HG03175 (cell line): Measurements from ENCODE around the gene SCART1.
"Not testable (repeated sequence)": the region's sequence is repeated elsewhere in the genome, so short reads cannot be mapped to it uniquely, and the experiment has no call there.

ENCODE experiments used
- ATAC-seq: cut with Tn5 transposase; IDR thresholded peaks from one replicate; pipeline ENCODE4 v1.9.1; 2021; ENCODE audit warnings: mild to moderate bottlenecking, moderate library complexity; ENCODE audit not compliant: unreplicated experiment

SCART1 gene

GRCh38 chr10:133469205-133469604 lies 15.5 kb downstream of the SCART1 start:
- not testable (repeated sequence) for ATAC-seq

GRCh38 chr10:133471300-133472109 lies 17.8 kb downstream of the SCART1 start:
- no peak for ATAC-seq

- no peak for ATAC-seq
Observed at GRCh38 chr10:133473270-133473669, 19.5 kb downstream of the SCART1 start.

GRCh38 chr10:133474027-133474426 lies 20.3 kb downstream of the SCART1 start:
- no peak for ATAC-seq

- no peak for ATAC-seq
Observed at GRCh38 chr10:133474665-133475424, 21.1 kb downstream of the SCART1 start.

GRCh38 chr10:133475425-133475734 lies 21.6 kb downstream of the SCART1 start:
- ATAC-seq, result no peak

- ATAC-seq, result no peak
Observed at GRCh38 chr10:133475821-133476640, 22.3 kb downstream of the SCART1 start.

- ATAC-seq, result no peak
Observed at GRCh38 chr10:133476641-133476990, 22.9 kb downstream of the SCART1 start.

- ATAC-seq, result no peak
Observed at GRCh38 chr10:133481086-133481643, 27.4 kb downstream of the SCART1 start.

- no peak for ATAC-seq
Observed at GRCh38 chr10:133481657-133482056, 27.9 kb downstream of the SCART1 start.

- no peak for ATAC-seq
Observed at GRCh38 chr10:133484818-133485217, 31.1 kb downstream of the SCART1 start.

- ATAC-seq, result no peak
Observed at GRCh38 chr10:133487085-133487484, 33.3 kb downstream of the SCART1 start.

- no peak for ATAC-seq
Observed at GRCh38 chr10:133488354-133488753, 34.6 kb downstream of the SCART1 start.

GRCh38 chr10:133489816-133490588 lies 36.3 kb downstream of the SCART1 start:
- ATAC-seq, result no peak

GRCh38 chr10:133493562-133493961 lies 39.8 kb downstream of the SCART1 start:
- not testable (repeated sequence) for ATAC-seq

GRCh38 chr10:133497363-133497762 lies 43.6 kb downstream of the SCART1 start:
- ATAC-seq, result not testable (repeated sequence)

- ATAC-seq, result not testable (repeated sequence)
Observed at GRCh38 chr10:133499176-133499575, 45.4 kb downstream of the SCART1 start.

GRCh38 chr10:133500897-133501296 lies 47.2 kb downstream of the SCART1 start:
- ATAC-seq, result not testable (repeated sequence)

GRCh38 chr10:133509700-133510099 lies 56.0 kb downstream of the SCART1 start:
- ATAC-seq, result no peak

- ATAC-seq, result no peak
Observed at GRCh38 chr10:133511408-133511807, 57.7 kb downstream of the SCART1 start.
